Liver (tissue), 9 donors: ENCODE measurements around the gene CRB2. TPM values are rescaled to one million over a fixed set of nuclear protein-coding genes. Genes with fewer than 3 reads are reported as not detected.

Experiments used
- DNase-seq: peaks from one replicate; pipeline ENCODE4 v3.0.0-alpha.2; 2017; ENCODE audit warnings: low spot score
- H3K27ac ChIP-seq, 2 donors: one replicate each; pipeline ENCODE4 v1.7.0; 2013; ENCODE audit warnings: inconsistent platforms in 2 of 2, low read length in 2 of 2, control low read depth in 1 of 2, low read depth in 1 of 2, mild to moderate bottlenecking in 1 of 2
- H3K27me3 ChIP-seq, 4 donors: one replicate each; pipeline versions ENCODE4 v1.6.1 to v1.7.0; 2013; ENCODE audit warnings: low read length in 3 of 4, inconsistent platforms in 1 of 4, mild to moderate bottlenecking in 1 of 4, moderate library complexity in 1 of 4; ENCODE audit not compliant: control insufficient read depth in 4 of 4, insufficient read depth in 4 of 4
- H3K36me3 ChIP-seq, 4 donors: one replicate each; pipeline versions ENCODE4 v1.6.1 to v1.7.0; 2013; ENCODE audit warnings: low read length in 3 of 4, mild to moderate bottlenecking in 3 of 4, low read depth in 1 of 4, moderate library complexity in 1 of 4; ENCODE audit not compliant: control insufficient read depth in 4 of 4, insufficient read depth in 3 of 4
- H3K4me1 ChIP-seq, 4 donors: one replicate each; pipeline versions ENCODE4 v1.6.1 to v1.7.0; 2013; ENCODE audit warnings: low read length in 3 of 4, mild to moderate bottlenecking in 3 of 4, moderate library complexity in 1 of 4; ENCODE audit not compliant: control insufficient read depth in 4 of 4, insufficient read depth in 4 of 4
- H3K4me3 ChIP-seq, 3 donors: one replicate each; pipeline versions ENCODE4 v1.6.1 to v1.7.0; 2013; ENCODE audit warnings: low read length in 3 of 3, control low read depth in 1 of 3, low read depth in 1 of 3, mild to moderate bottlenecking in 1 of 3
- H3K9ac ChIP-seq, 2 donors: one replicate each; pipeline ENCODE4 v1.7.0; 2013; ENCODE audit warnings: low read length in 2 of 2, mild to moderate bottlenecking in 2 of 2, moderate library complexity in 2 of 2, control low read depth in 1 of 2, low read depth in 1 of 2
- H3K9me3 ChIP-seq, 4 donors: one replicate each; pipeline versions ENCODE4 v1.6.1 to v1.7.0; 2013; ENCODE audit warnings: low read length in 3 of 4; ENCODE audit not compliant: control insufficient read depth in 4 of 4
- FOXA1 ChIP-seq: IDR thresholded peaks from 2 replicates; pipeline ENCODE4 v1.6.1; 2016; ENCODE audit warnings: antibody characterized with exemption
- FOXA2 ChIP-seq: IDR thresholded peaks from 2 replicates; pipeline ENCODE4 v1.6.1; 2016; ENCODE audit warnings: antibody characterized with exemption
- GABPA ChIP-seq, 2 donors: IDR thresholded peaks in 1 of 2; conservative IDR thresholded peaks in 1 of 2; 2 replicates each; pipeline ENCODE4 v1.6.1; 2016; ENCODE audit warnings: antibody characterized with exemption in 2 of 2, mild to moderate bottlenecking in 1 of 2, moderate library complexity in 1 of 2
- HNF4A ChIP-seq, 2 donors: conservative IDR thresholded peaks; 2 replicates each; pipeline ENCODE4 v1.6.1; 2016; ENCODE audit warnings: antibody characterized with exemption in 2 of 2, mild to moderate bottlenecking in 2 of 2
- HNF4G ChIP-seq: IDR thresholded peaks from 2 replicates; pipeline ENCODE4 v1.6.1; 2016; ENCODE audit warnings: antibody characterized with exemption
- JUND ChIP-seq, 2 donors: IDR thresholded peaks; 2 replicates each; pipeline ENCODE4 v1.6.1; 2016; ENCODE audit warnings: antibody characterized with exemption in 2 of 2
- MAX ChIP-seq: IDR thresholded peaks from 2 replicates; pipeline ENCODE4 v1.6.1; 2016; ENCODE audit warnings: antibody characterized with exemption
- NR2F2 ChIP-seq: IDR thresholded peaks from 2 replicates; pipeline ENCODE4 v1.6.1; 2016; ENCODE audit warnings: antibody characterized with exemption
- RAD21 ChIP-seq, 2 donors: IDR thresholded peaks; 2 replicates each; pipeline ENCODE4 v1.6.1; 2016; ENCODE audit warnings: antibody characterized with exemption in 2 of 2, mild to moderate bottlenecking in 2 of 2
- RXRA ChIP-seq, 2 donors: IDR thresholded peaks; 2 replicates each; pipeline ENCODE4 v1.6.1; 2017 to 2018; ENCODE audit warnings: antibody characterized with exemption in 2 of 2, mild to moderate bottlenecking in 1 of 2
- SP1 ChIP-seq: IDR thresholded peaks from 2 replicates; pipeline ENCODE4 v1.6.1; 2018; ENCODE audit warnings: antibody characterized with exemption, mild to moderate bottlenecking
- TAF1 ChIP-seq: conservative IDR thresholded peaks from 2 replicates; pipeline ENCODE4 v1.6.1; 2016; ENCODE audit warnings: antibody characterized with exemption, mild to moderate bottlenecking
- WGBS: extraction: QIAGEN DNeasy Blood & Tissue Kit; methylation state at CpG from one replicate; pipeline ENCODE4 v1.1.7; 2013; 5-methylcytosine and 5-hydroxymethylcytosine counted together
- polyA plus RNA-seq, 2 donors: library from polyadenylated mRNA; stranded (reverse) in 1 of 2; unstranded in 1 of 2; fragments of 200-250 nt in 1 of 2; fragments of >200 nt in 1 of 2; fragmentation: Nextera tagmentation in 1 of 2; extraction: Ambion mirVana in 1 of 2; gene quantifications; one replicate each; pipeline versions ENCODE4 v1.2.1 to v1.2.3, GENCODE V29; 2013 to 2015
- total RNA-seq, 2 donors: library from RNA; depleted of rRNA; stranded (reverse); fragments of >200 nt; gene quantifications; one replicate each; pipeline ENCODE4 v1.2.3, GENCODE V29; 2014
- TF ChIP-seq, protein P1 (sequence below): fragments of 150-350 bp; IDR thresholded peaks from 2 replicates; pipeline ENCODE4 v1.5.1; 2017; ENCODE audit warnings: improper control_type of control experiment, low read depth, low read length; ENCODE audit not compliant: missing input control
- TF ChIP-seq, protein P2 (sequence below): IDR thresholded peaks from 2 replicates; pipeline ENCODE4 v1.6.1; 2016; ENCODE audit warnings: antibody characterized with exemption
- TF ChIP-seq, protein P3 (sequence below): IDR thresholded peaks from 2 replicates; pipeline ENCODE4 v1.6.1; 2016; ENCODE audit warnings: antibody characterized with exemption
- TF ChIP-seq, protein P4 (sequence below): IDR thresholded peaks from 2 replicates; pipeline ENCODE4 v1.6.1; 2016; ENCODE audit warnings: antibody characterized with exemption, mild to moderate bottlenecking
- donor health status: healthy.
- donor health status: healthy.
- donor health status: healthy.
- donor health status: healthy.
- donor health status: healthy.

Gene CRB2
- total and polyA plus RNA-seq, 4 donors: 1.7 TPM; not detected in 3

DNA sequence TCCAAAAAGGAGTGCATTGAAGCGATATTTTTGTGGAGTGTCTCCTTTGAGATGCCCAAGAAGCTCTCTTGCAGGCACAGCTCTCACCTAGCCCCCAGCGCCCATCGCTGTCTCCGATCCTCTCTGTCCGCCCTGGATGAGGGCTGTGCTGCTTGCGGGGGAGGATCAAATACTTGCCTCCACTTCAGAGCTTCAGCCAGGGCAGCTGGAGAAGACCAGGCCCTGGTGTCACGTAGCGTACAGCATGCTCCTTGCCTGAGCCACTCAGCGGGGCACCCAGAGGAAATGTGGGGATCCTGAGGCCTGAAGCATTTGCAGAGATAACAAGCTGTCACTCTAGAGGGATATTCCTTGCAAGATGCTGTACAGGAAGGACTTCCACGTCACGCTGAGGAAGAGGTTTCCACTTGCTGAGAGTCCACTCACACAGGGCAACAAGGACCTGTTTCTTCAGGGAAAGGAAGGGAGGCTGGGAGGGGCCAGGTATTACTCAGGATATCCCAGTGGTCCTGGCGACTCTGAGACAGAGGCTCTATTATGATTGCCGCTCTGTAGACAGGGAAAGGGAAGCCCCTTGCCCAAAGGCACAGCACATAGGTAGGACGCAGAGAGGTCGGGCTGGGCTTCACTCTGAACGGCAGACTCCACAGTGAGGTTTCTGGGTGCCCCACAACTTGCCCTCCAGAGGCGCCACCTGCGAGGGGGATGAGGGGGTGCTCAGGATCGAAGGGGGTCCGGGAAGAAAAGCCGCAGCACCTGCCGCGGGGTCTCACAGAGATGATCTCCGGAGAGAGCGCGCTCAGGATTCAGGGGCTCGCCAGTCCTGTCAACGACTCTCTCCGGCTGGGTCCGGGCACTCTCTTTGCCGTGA, 64.0 kb downstream of the CRB2 start:
- H3K9me3 ChIP-seq: no peaks in the 10 kb centered on the region
- WGBS: 91% methylated on average over 31 of the region's 31 CpGs

DNA sequence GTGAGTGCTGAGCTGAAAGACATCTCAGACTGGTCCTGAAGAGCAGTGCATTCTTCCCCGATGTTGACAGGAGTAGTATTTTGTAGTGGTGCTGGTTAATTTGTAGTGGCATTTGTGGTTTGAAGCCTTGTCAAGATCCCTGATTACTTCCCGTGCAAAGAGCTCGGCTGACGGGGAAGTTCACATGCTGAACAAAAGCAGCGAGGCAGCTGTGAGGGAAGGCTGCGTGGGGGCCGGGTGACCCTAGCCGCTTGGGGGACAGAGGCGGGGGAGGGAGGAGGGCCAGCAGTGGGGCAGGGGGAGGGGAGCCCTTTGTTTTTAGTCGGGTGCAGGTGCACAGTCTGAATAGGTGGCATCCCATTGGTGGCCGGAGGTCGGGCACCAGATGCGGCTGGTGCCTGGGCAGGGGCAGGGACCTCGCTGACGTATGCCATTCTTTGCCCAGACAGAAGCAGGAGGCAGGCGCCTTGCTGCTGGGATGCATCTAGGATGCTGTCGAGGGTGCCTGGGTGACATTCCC, 64.7 kb downstream of the CRB2 start:
- TF ChIP-seq, protein P1, sequence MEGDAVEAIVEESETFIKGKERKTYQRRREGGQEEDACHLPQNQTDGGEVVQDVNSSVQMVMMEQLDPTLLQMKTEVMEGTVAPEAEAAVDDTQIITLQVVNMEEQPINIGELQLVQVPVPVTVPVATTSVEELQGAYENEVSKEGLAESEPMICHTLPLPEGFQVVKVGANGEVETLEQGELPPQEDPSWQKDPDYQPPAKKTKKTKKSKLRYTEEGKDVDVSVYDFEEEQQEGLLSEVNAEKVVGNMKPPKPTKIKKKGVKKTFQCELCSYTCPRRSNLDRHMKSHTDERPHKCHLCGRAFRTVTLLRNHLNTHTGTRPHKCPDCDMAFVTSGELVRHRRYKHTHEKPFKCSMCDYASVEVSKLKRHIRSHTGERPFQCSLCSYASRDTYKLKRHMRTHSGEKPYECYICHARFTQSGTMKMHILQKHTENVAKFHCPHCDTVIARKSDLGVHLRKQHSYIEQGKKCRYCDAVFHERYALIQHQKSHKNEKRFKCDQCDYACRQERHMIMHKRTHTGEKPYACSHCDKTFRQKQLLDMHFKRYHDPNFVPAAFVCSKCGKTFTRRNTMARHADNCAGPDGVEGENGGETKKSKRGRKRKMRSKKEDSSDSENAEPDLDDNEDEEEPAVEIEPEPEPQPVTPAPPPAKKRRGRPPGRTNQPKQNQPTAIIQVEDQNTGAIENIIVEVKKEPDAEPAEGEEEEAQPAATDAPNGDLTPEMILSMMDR: no peak
- TF ChIP-seq FOXA2 (no peak), HNF4A (conservative IDR thresholded peaks at IDR 0.05) (no peak), FOXA1 (no peak), NR2F2 (no peak), RXRA (IDR thresholded peaks at IDR 0.05) (no peak), HNF4G (no peak), RAD21 (IDR thresholded peaks at IDR 0.05) (no peak), MAX (no peak), SP1 (no peak), GABPA (IDR thresholded peaks at IDR 0.05 in 1 of 2, conservative IDR thresholded peaks at IDR 0.05 in 1 of 2) (no peak), JUND (IDR thresholded peaks at IDR 0.05) (no peak)
- TF ChIP-seq, protein P2, sequence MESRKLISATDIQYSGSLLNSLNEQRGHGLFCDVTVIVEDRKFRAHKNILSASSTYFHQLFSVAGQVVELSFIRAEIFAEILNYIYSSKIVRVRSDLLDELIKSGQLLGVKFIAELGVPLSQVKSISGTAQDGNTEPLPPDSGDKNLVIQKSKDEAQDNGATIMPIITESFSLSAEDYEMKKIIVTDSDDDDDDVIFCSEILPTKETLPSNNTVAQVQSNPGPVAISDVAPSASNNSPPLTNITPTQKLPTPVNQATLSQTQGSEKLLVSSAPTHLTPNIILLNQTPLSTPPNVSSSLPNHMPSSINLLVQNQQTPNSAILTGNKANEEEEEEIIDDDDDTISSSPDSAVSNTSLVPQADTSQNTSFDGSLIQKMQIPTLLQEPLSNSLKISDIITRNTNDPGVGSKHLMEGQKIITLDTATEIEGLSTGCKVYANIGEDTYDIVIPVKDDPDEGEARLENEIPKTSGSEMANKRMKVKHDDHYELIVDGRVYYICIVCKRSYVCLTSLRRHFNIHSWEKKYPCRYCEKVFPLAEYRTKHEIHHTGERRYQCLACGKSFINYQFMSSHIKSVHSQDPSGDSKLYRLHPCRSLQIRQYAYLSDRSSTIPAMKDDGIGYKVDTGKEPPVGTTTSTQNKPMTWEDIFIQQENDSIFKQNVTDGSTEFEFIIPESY: no peak
- TF ChIP-seq, protein P3, sequence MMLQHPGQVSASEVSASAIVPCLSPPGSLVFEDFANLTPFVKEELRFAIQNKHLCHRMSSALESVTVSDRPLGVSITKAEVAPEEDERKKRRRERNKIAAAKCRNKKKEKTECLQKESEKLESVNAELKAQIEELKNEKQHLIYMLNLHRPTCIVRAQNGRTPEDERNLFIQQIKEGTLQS: no peak
- TF ChIP-seq, protein P4, sequence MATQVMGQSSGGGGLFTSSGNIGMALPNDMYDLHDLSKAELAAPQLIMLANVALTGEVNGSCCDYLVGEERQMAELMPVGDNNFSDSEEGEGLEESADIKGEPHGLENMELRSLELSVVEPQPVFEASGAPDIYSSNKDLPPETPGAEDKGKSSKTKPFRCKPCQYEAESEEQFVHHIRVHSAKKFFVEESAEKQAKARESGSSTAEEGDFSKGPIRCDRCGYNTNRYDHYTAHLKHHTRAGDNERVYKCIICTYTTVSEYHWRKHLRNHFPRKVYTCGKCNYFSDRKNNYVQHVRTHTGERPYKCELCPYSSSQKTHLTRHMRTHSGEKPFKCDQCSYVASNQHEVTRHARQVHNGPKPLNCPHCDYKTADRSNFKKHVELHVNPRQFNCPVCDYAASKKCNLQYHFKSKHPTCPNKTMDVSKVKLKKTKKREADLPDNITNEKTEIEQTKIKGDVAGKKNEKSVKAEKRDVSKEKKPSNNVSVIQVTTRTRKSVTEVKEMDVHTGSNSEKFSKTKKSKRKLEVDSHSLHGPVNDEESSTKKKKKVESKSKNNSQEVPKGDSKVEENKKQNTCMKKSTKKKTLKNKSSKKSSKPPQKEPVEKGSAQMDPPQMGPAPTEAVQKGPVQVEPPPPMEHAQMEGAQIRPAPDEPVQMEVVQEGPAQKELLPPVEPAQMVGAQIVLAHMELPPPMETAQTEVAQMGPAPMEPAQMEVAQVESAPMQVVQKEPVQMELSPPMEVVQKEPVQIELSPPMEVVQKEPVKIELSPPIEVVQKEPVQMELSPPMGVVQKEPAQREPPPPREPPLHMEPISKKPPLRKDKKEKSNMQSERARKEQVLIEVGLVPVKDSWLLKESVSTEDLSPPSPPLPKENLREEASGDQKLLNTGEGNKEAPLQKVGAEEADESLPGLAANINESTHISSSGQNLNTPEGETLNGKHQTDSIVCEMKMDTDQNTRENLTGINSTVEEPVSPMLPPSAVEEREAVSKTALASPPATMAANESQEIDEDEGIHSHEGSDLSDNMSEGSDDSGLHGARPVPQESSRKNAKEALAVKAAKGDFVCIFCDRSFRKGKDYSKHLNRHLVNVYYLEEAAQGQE: no peak
- Histone ChIP-seq H3K27ac (no peak overlapping the region), H3K9me3 (no peaks in the 10 kb centered on the region), H3K27me3 (no peaks in the 10 kb centered on the region), H3K9ac (no peak overlapping the region), H3K4me3 (no peak overlapping the region), H3K36me3 (peaks cover 0 to 18% (median 4%) of the 10 kb centered on the region in 4 donors), H3K4me1 (no peaks in the 10 kb centered on the region)
- WGBS: 88% methylated on average over 17 of the region's 17 CpGs
- DNase-seq: no peak

More for the DNA sequence above, 64.0 kb downstream of the CRB2 start:
- Histone ChIP-seq H3K27ac (no peak overlapping the region), H3K9ac (no peak overlapping the region), H3K27me3 (no peaks in the 10 kb centered on the region), H3K4me3 (no peak overlapping the region), H3K36me3 (peaks cover 0 to 18% (median 4%) of the 10 kb centered on the region in 4 donors), H3K4me1 (no peaks in the 10 kb centered on the region)
- TF ChIP-seq RXRA (IDR thresholded peaks at IDR 0.05) (no peak), TAF1 (no peak), MAX (no peak), HNF4A (conservative IDR thresholded peaks at IDR 0.05) (no peak), FOXA1 (no peak)
- no peak for DNase-seq
